H9 (cell line): Measurements from ENCODE around the gene CLK4. TPM values are rescaled to one million over a fixed set of nuclear protein-coding genes. Genes with fewer than 3 reads are reported as not detected.

ENCODE experiments used
- DNase-seq: peaks from one replicate; pipeline ENCODE4 v3.0.0-alpha.2; 2017
- H2AFZ ChIP-seq: one replicate; pipeline ENCODE4 v1.6.1; 2013; ENCODE audit warnings: mild to moderate bottlenecking, low read length, control low read depth, moderate library complexity
- H2AK5ac ChIP-seq: 2 replicates; pipeline ENCODE4 v1.6.1; 2013; ENCODE audit warnings: low read length, control low read depth, mixed read lengths; ENCODE audit not compliant: insufficient read length
- H2BK120ac ChIP-seq: one replicate; pipeline ENCODE4 v1.6.1; 2013; ENCODE audit warnings: low read depth, mild to moderate bottlenecking, low read length, control low read depth, inconsistent platforms; ENCODE audit not compliant: poor library complexity, severe bottlenecking
- H2BK12ac ChIP-seq: 2 replicates; pipeline ENCODE4 v1.6.1; 2013; ENCODE audit warnings: low read length, control low read depth, mixed read lengths, low read depth; ENCODE audit not compliant: insufficient read length
- H2BK15ac ChIP-seq: 2 replicates; pipeline ENCODE4 v1.6.1; 2013; ENCODE audit warnings: low read depth, low read length, control low read depth
- H2BK20ac ChIP-seq: one replicate; pipeline ENCODE4 v1.6.1; 2013; ENCODE audit warnings: low read depth, mild to moderate bottlenecking, low read length, control low read depth, inconsistent platforms; ENCODE audit not compliant: poor library complexity, severe bottlenecking
- H2BK5ac ChIP-seq: 2 replicates; pipeline ENCODE4 v1.6.1; 2013; ENCODE audit warnings: low read length, control low read depth, mixed read lengths; ENCODE audit not compliant: insufficient read length
- H3K14ac ChIP-seq: 2 replicates; pipeline ENCODE4 v1.6.1; 2013; ENCODE audit warnings: low read length, control low read depth; ENCODE audit not compliant: insufficient read depth
- H3K18ac ChIP-seq: 2 replicates; pipeline ENCODE4 v1.6.1; 2013; ENCODE audit warnings: low read depth, mild to moderate bottlenecking, mixed read lengths, low read length, control low read depth; ENCODE audit not compliant: insufficient read length
- H3K23ac ChIP-seq: 2 replicates; pipeline ENCODE4 v1.6.1; 2013; ENCODE audit warnings: low read length, control low read depth, mixed read lengths, low read depth; ENCODE audit not compliant: insufficient read length
- H3K23me2 ChIP-seq: 2 replicates; pipeline ENCODE4 v1.6.1; 2013; ENCODE audit warnings: low read depth, mild to moderate bottlenecking, mixed read lengths, low read length, control low read depth; ENCODE audit not compliant: insufficient read length, poor library complexity, severe bottlenecking
- H3K27ac ChIP-seq: 2 replicates; pipeline ENCODE4 v1.5.1; 2013; ENCODE audit warnings: low read length, control low read depth, mixed read lengths, low read depth; ENCODE audit not compliant: insufficient read length
- H3K27me3 ChIP-seq: 2 replicates; pipeline ENCODE4 v1.6.1; 2013; ENCODE audit warnings: low read length, control low read depth, inconsistent platforms; ENCODE audit not compliant: insufficient read depth
- H3K4ac ChIP-seq: 2 replicates; pipeline ENCODE4 v1.6.1; 2013; ENCODE audit warnings: low read depth, mild to moderate bottlenecking, control low read depth, inconsistent platforms, low read length, moderate library complexity
- H3K4me1 ChIP-seq: 2 replicates; pipeline ENCODE4 v1.6.1; 2013; ENCODE audit warnings: low read length, control low read depth, inconsistent platforms; ENCODE audit not compliant: insufficient read depth
- H3K4me2 ChIP-seq: 2 replicates; pipeline ENCODE4 v1.6.1; 2013; ENCODE audit warnings: low read length, control low read depth, mixed read lengths; ENCODE audit not compliant: insufficient read length, insufficient read depth
- H3K56ac ChIP-seq: 2 replicates; pipeline ENCODE4 v1.6.1; 2013; ENCODE audit warnings: low read depth, mild to moderate bottlenecking, mixed read lengths, low read length, control low read depth; ENCODE audit not compliant: insufficient read length
- H3K79me1 ChIP-seq: 2 replicates; pipeline ENCODE4 v1.6.1; 2013; ENCODE audit warnings: low read depth, mild to moderate bottlenecking, moderate library complexity, low read length, control low read depth, inconsistent platforms; ENCODE audit not compliant: insufficient read depth, poor library complexity, severe bottlenecking
- H3K79me2 ChIP-seq: 2 replicates; pipeline ENCODE4 v1.6.1; 2013; ENCODE audit warnings: low read length, control low read depth, inconsistent platforms; ENCODE audit not compliant: insufficient read depth
- H3K9ac ChIP-seq: 2 replicates; pipeline ENCODE4 v1.6.1; 2013; ENCODE audit warnings: low read length, control low read depth, mixed read lengths; ENCODE audit not compliant: insufficient read length; ENCODE audit errors: extremely low read depth
- H3K9me3 ChIP-seq: one replicate; pipeline ENCODE4 v1.6.1; 2013; ENCODE audit warnings: low read depth, low read length, inconsistent platforms; ENCODE audit not compliant: control insufficient read depth
- H3T11ph ChIP-seq: one replicate; pipeline ENCODE4 v1.6.1; 2013; ENCODE audit warnings: mild to moderate bottlenecking, low read length, control low read depth, inconsistent platforms
- H4K20me1 ChIP-seq: one replicate; pipeline ENCODE4 v1.6.1; 2013; ENCODE audit not compliant: control insufficient read depth, insufficient read length, insufficient read depth
- H4K5ac ChIP-seq: 2 replicates; pipeline ENCODE4 v1.6.1; 2013; ENCODE audit warnings: low read depth, mild to moderate bottlenecking, mixed read lengths, low read length, control low read depth; ENCODE audit not compliant: insufficient read length
- H4K8ac ChIP-seq: replicated peaks from 2 replicates; pipeline ENCODE4 v1.6.1; 2013; ENCODE audit warnings: low read length, control low read depth, mixed read lengths, low read depth; ENCODE audit not compliant: insufficient read length
- H4K91ac ChIP-seq: 2 replicates; pipeline ENCODE4 v1.6.1; 2013; ENCODE audit warnings: low read depth, mild to moderate bottlenecking, moderate library complexity, mixed read lengths, low read length, control low read depth; ENCODE audit not compliant: insufficient read length
- H3K27ac Mint-ChIP-seq, 3 experiments: 2 replicates in 2 of 3; 3 replicates in 1 of 3; pipeline ENCODE4 v1.8.0; 2020 to 2021; ENCODE audit warnings: mixed read lengths in 3 of 3, mild to moderate bottlenecking in 1 of 3, moderate library complexity in 1 of 3
- H3K27me3 Mint-ChIP-seq: 2 replicates; pipeline ENCODE4 v1.8.0; 2021; ENCODE audit warnings: low read depth, mild to moderate bottlenecking, moderate library complexity, mixed read lengths
- H3K36me3 Mint-ChIP-seq, 3 experiments: 2 replicates in 2 of 3; 3 replicates in 1 of 3; pipeline ENCODE4 v1.8.0; 2020 to 2021; ENCODE audit warnings: low read depth in 3 of 3, mixed read lengths in 3 of 3; ENCODE audit not compliant: insufficient read depth in 1 of 3
- H3K4me1 Mint-ChIP-seq, 2 experiments: 2 replicates each; pipeline ENCODE4 v1.8.0; 2020; ENCODE audit warnings: mixed read lengths in 2 of 2
- H3K4me3 Mint-ChIP-seq, 2 experiments: 2 replicates in 1 of 2; 3 replicates in 1 of 2; pipeline ENCODE4 v1.8.0; 2020 to 2021; ENCODE audit warnings: mild to moderate bottlenecking in 2 of 2, mixed read lengths in 2 of 2, moderate library complexity in 1 of 2
- H3K9me3 Mint-ChIP-seq, 2 experiments: 2 replicates in 1 of 2; 3 replicates in 1 of 2; pipeline ENCODE4 v1.8.0; 2020; ENCODE audit warnings: mild to moderate bottlenecking in 2 of 2, mixed read lengths in 2 of 2, moderate library complexity in 1 of 2
- CTCF ChIP-seq: fragments of 200-600 bp; sonication (generic); conservative IDR thresholded peaks from 3 replicates; pipeline ENCODE4 v1.8.0; 2021; ENCODE audit warnings: antibody characterized with exemption, mild to moderate bottlenecking
- WGBS: extraction: QIAGEN DNeasy Blood & Tissue Kit; methylation state at CpG from one replicate; pipeline ENCODE4 v1.1.7; 2013; ENCODE audit warnings: missing lambda C conversion rate, low lambda C conversion rate, mixed read lengths; ENCODE audit not compliant: insufficient read length; ENCODE audit errors: extremely low coverage; 5-methylcytosine and 5-hydroxymethylcytosine counted together
- total RNA-seq: library from RNA; stranded (reverse); gene quantifications from 2 replicates; pipeline ENCODE4 v1.2.1, GENCODE V29; 2021

The CLK4 gene
- total RNA-seq, 1 experiment from 2014 or later, result 12.5 TPM

- no peaks in the 10 kb centered on the region for H3K27me3 ChIP-seq
- H3K23ac ChIP-seq, result no peak overlapping the region
- H3K14ac ChIP-seq, result no peak overlapping the region
- H2AFZ ChIP-seq, result no peak overlapping the region
- no peak overlapping the region for H3K56ac ChIP-seq
- no peaks in the 10 kb centered on the region for H3K4me1 ChIP-seq
- H2BK15ac ChIP-seq, result no peak overlapping the region
- H4K5ac ChIP-seq, result no peak overlapping the region
- no peaks in the 10 kb centered on the region for H4K20me1 ChIP-seq
- Mint-ChIP-seq H3K9me3 (peaks cover 3 to 17% of the 10 kb centered on the region in 2 experiments), H3K27me3 (peaks cover 17% of the 10 kb centered on the region), H3K27ac (no peak overlapping the region), H3K36me3 (no peaks in the 10 kb centered on the region; a peak in 2 of 7 replicates), H3K4me3 (no peak overlapping the region), H3K4me1 (peaks cover 0 to 2% of the 10 kb centered on the region in 2 experiments; a peak in 1 of 4 replicates)
- DNase-seq, result no peak
- no peak overlapping the region for H3K4ac ChIP-seq
- H3K9me3 ChIP-seq, result no peaks in the 10 kb centered on the region
- H4K8ac ChIP-seq, result no peak overlapping the region
- H2BK20ac ChIP-seq, result no peak overlapping the region
- H2BK5ac ChIP-seq, result no peak overlapping the region
- H3T11ph ChIP-seq, result no peak overlapping the region
- H3K4me2 ChIP-seq, result no peak overlapping the region
- no peak for TF ChIP-seq CTCF
- H3K79me2 ChIP-seq, result no peaks in the 10 kb centered on the region
- H2AK5ac ChIP-seq, result no peak overlapping the region
- H3K27ac ChIP-seq, result no peak overlapping the region
- no peaks in the 10 kb centered on the region for H3K79me1 ChIP-seq
- no peaks in the 10 kb centered on the region for H3K23me2 ChIP-seq
- H3K9ac ChIP-seq, result no peak overlapping the region
- H3K18ac ChIP-seq, result no peak overlapping the region
- no peak overlapping the region for H4K91ac ChIP-seq
- H2BK12ac ChIP-seq, result no peak overlapping the region
- no CpG with 5 or more reads among the region's 13 CpGs for WGBS
- no peak overlapping the region for H2BK120ac ChIP-seq
These were observed 13.6 kb upstream of the CLK4 start for GRCh38 chr5:178640331-178641045.
